OCI-LY7 (cell line): ENCODE data around the gene B3GNT9.

Experiments used
- CTCF ChIP-seq: fragments of 200-600 bp; sonication (generic); conservative IDR thresholded peaks from 2 replicates; pipeline ENCODE4 v1.5.1; 2014; ENCODE audit warnings: mild to moderate bottlenecking, antibody characterized with exemption, low read length, moderate library complexity, mixed read lengths
- EZH2phosphoT487 ChIP-seq: fragments of 200-600 bp; sonication (generic); IDR thresholded peaks from 2 replicates; pipeline ENCODE4 v1.6.1; 2018; ENCODE audit warnings: low read depth, borderline replicate concordance, mild to moderate bottlenecking, mixed run types, antibody characterized with exemption, low read length, moderate library complexity, mixed read lengths

- TF ChIP-seq CTCF (no peak), EZH2phosphoT487 (no peak)
Measured at GRCh38 chr16:67191411-67191994, 40.7 kb upstream of the B3GNT9 start.
